Sciatic nerve (tissue), 2 donors: Measurements from ENCODE around the gene MTMR3. TPM values are rescaled to one million over a fixed set of nuclear protein-coding genes. Genes with fewer than 3 reads are reported as not detected.
"Not testable (repeated sequence)": the region's sequence is repeated elsewhere in the genome, so short reads cannot be mapped to it uniquely, and the experiment has no call there.

ENCODE experiments used
- ATAC-seq: fragments of 200-7000 bp; cut with Tn5 transposase; one replicate; pipeline ENCODE4 v1.9.1; 2020; ENCODE audit warnings: mild to moderate bottlenecking, moderate library complexity
- DNase-seq: peaks from one replicate; pipeline ENCODE4 v3.0.0-alpha.2; 2020; ENCODE audit warnings: low spot score
- intact Hi-C: fragments of 100-400 bp; cut with DNase I; formaldehyde crosslinking; loops from one replicate; pipeline ENCODE4 v1.14.2; 2022
- total RNA-seq: library from RNA; stranded (reverse); fragmentation: NEBNext Ultra II Directional; extraction: Animal tissue kit (Norgen Biotek cat#: 25700); gene quantifications from one replicate; pipeline ENCODE4 v1.2.1, GENCODE V29; 2021
- donor health status: DM: no; HTN: no; CAD: no.
- donor health status: DM: no; HTN: no; CAD: no.

Gene MTMR3
- 73.2 TPM for total RNA-seq

DNA sequence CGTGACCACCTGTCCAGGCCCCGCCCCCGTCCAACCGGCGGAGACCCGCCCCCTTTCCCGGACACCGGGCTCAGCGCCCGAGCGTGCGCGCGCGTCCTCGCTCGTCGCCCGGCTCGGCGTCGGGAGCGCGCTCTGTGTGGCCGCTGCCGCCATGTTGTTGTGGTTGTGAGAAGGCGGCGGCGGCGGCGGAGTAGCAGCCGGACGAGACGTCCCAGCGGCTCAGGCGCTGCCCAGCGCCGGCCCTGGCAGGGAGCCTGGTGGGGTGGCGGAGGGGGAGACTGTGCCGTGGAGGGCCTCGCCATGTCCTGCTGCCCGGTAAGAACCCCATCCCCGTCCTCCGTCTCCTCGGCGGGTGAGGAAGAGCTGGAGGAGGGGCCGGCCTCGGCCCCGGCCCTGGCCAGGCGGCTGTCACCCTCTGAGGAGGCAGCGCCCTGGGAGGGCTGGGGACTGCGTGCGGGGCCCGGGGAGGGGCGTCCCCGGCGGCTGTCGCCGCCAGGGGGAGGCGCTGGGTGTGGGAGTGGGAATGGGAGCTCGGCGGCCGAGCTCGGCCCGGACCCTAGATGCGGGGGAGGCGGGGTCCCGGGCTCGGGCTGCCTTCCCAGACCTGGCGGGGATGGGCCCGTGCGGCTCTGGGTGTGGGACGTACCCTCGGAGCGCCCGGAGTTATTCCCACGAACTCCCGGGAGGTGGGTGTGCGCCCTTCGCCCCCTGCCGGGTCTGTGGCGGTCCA is at the start of gene MTMR3:
TSS of gene MTMR3 (plus strand) at position 130 of the 730 bp plus-strand sequence. CDS start 87,886 bp downstream, outside the sequence.
- intact Hi-C loops, result no loop called here
- peak; percentile 98 for DNase-seq
- peak; percentile 93 for ATAC-seq

DNA sequence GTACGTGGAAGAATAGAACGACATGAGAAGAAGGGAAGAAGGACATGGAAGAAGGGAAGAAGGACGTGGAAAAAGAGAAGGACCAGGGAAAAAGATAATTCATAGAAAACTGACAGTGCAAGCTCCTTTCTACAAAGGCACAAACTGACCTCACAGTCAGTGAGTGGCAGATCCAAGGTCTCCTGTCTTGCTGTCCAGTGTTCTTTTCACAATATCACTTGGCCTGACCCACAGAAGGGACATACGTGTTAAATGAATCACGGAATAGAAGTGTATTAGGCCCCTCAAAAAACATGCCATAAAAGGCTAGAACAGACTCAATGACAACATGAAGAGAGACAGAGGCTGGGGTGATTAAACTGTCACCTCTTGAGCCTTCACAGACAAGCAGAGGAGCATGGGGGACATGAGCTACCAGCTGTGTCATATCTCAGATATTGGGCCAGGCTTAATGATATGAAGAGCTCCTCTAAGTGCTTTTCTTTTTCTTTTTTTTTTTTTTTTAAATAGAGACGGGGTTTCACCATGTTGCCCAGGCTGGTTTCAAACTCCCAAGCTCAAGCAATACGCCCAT is 49.5 kb upstream of the MTMR3 start:
- no peak for ATAC-seq
- no peak for DNase-seq
- intact Hi-C loops, result no loop called here

DNA sequence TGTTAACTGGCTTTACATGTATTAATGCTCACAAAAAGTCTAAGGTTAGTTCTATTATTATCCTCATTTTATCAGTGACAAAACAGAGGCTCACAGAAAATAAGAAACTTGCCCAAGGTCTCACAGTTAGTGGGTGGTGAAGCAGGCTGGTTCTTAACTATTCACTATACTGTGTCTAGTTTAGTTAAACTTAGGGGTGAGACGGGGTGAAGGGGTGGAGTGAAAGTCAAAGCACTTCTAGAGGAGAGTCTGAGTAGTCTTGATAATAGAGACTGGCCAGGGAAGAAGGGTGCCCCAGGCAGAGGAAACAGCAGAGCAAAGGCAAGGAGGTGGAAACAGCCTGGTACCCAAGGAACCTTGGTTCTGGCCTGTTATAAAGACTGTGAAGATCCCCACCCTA is 48.9 kb upstream of the MTMR3 start:
- no peak for ATAC-seq
- DNase-seq, result no peak
- intact Hi-C loops, result no loop called here

DNA sequence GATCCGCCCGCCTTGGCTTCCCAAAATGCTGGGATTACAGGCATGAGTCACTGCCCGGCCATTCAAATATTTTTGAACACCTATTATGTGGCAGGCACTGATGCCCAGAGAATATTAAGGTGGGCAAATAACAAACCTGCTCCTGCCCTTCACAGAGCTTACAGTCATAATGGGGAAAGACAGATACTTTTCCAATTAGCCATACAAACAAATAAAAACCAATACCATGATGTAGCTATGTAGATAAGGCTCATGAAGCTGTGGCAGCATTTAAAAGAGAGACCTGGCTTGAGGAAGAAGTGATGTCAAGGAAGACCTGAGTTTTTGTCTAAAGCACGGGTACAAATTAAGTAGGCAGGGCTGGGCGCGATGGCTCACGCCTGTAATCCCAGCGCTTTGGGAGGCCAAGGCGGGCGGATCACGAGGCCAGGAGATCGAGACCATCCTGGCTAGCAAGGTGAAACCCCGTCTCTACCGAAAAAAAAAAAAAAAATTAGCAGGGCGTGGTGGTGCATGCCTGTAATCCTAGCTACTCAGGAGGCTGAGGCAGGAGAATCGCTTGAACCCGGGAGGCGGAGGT is 46.1 kb upstream of the MTMR3 start:
- intact Hi-C loops, DNase-seq, ATAC-seq: not testable (repeated sequence)

DNA sequence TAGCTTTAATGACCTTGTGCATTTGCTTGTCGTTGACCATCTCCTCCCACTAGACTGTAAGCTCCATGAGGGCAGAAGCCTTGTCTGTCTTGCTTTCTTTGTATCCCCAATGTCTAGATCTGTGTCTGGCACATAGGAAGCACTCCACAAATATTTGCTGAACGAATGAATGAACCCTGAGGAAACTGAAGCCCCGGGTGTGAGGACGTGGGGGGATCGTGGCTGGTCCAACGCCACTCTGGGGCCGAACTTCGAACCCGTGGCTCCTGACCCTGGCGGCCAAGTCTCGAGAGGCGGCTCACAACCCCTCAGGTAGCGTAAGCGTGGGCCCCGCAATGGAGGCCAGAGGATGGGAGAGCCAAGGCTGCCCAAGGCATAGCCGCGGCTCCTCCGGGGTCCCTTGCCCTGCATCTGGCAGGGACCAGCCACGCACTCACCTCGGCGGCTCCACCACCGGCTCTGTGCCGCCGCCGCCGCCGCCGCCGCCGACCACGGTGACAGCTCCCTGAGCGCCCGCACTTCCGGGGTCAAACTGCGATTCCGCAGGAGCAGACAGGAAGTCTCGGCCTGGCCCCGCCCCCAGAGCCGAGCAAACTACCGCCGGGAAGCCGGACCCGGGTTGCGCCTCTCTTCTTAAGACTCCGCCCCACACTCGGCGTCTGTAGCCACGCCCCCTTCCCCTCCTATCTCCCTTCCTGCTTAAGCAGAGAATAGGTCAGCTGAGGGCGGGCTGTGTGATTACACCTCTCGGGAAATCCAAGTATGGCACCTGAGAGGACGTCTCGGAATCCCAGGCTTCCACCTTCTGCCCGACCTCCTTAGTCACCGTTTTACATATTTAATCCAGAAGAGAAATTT is 45.0 kb upstream of the MTMR3 start, which contains the start of gene ASCC2:
TSS of gene ASCC2 (minus strand) at position 534 of the 858 bp plus-strand sequence. CDS start 5,949 bp downstream, outside the sequence.
- peak; percentile 99 for DNase-seq
- ATAC-seq, result peak; percentile 100
- intact Hi-C loops, result no loop called here

DNA sequence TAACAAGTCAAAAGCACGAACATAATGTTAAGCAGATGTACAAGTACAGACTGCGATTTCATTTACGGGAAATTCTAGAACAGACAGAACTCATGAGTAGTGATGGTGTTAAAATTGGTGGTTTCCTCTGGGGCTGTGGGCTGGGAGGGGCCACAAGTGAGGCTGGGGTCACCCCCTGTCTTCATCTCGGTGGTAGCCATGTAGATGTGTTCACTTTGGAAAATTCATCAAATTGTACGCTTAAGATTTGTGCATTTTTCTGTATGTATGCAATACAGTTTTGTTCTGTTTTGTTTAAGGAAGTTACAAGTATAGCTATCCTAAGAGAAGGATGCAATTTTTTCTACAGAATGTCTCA is 44.4 kb upstream of the MTMR3 start:
- ATAC-seq, result peak; percentile 1
- no peak for DNase-seq
- intact Hi-C loops, result no loop called here

DNA sequence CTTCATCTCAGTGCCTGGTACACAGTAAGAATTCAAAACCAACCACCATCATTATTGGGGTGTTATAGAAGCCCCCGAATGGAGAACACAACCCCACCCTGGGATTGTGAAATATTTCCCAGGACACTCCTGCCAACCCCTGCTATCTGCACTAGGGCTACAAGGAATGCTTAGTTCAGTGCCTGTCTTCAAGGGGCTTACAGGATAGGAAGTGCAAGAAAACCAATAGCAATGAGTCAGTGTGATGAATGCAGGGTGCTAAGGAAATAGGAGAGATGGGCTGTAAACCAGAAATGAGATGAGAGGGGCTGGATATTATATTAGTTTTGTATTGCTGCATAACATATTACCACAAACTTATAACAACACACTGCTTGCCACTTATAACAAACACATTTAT is 43.9 kb upstream of the MTMR3 start:
- ATAC-seq (no peak), DNase-seq (no peak)
- intact Hi-C loops, result no loop called here

DNA sequence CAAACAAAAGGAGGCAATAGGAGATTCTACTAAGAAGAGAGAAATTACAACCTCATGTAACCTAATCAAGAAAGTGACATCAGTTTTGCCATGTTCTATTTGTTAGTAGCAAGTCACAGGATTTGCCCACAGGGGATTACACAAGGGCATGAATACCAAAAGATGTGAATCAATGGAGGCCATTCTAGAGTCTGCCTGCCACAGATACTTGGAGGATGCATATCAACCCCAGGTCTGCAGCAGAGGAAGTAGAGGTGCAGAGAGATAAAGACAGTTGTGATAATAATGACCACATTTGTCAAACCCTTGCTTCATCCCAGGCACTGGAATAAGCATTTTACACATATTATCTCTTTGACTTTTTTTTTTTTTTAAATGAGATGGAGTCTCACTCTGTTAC is 42.5 kb upstream of the MTMR3 start:
- intact Hi-C loops, result no loop called here
- ATAC-seq (no peak), DNase-seq (no peak)

DNA sequence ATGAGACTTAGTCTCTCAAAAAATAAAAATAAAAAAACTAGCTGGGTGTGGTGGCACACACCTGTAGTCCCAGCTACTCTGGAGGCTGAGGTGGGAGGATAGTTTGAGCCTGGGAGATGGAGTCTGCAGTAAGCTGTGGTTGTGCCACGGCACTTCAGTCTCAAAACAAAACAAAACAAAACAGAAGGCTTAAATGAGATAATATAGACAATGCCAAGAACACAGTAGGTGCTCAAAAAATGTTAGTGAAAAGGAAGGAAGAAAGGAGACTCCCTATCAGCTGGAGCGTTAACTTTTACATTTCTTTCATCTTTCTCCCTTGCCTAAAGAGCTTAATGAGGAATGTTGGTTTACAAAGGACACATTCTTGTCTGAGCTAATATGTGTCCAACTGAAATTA is 40.8 kb upstream of the MTMR3 start:
- DNase-seq, result no peak
- intact Hi-C loops, result no loop called here
- ATAC-seq, result no peak

DNA sequence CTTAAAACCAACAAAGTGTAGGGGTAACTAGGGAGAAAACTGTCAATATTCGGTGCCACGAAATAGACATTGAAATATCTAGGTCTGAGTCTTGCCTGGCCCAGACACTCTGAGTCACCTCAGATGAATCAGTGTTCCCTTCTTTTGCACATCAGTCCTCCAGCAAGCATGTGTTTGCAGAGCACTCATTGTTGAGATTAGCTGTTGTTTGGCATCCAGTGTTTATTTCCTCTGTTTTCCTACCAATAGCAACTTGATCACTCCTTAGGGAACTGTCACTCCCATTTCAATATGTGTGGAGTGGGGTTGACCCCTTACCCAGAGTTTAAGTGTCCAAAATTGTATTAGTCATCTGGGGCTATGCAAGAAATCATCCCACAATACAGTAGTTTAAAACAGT is 40.2 kb upstream of the MTMR3 start:
- ATAC-seq (peak; percentile 13), DNase-seq (no peak)
- intact Hi-C loops, result no loop called here

DNA sequence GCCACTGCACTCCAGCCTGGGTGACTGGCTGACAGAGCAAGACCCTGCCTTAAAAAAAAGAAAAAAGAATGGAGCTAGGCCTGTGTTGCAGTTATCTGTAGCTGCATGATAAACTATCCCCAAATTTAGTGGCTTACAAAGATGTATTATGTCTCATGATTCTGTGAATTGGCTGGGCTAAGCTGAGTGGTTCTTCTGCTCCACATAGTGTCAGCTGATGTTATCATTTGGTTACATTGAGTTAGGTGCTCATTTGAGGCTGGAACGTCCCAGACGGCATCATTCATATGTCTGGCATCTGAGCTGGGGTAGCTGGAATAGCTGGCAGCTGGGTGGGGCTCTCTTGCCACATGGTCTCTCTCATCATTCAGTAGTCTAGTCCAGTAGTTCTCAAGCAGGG is 36.7 kb upstream of the MTMR3 start:
- DNase-seq (no peak), ATAC-seq (no peak)
- intact Hi-C loops, result no loop called here

DNA sequence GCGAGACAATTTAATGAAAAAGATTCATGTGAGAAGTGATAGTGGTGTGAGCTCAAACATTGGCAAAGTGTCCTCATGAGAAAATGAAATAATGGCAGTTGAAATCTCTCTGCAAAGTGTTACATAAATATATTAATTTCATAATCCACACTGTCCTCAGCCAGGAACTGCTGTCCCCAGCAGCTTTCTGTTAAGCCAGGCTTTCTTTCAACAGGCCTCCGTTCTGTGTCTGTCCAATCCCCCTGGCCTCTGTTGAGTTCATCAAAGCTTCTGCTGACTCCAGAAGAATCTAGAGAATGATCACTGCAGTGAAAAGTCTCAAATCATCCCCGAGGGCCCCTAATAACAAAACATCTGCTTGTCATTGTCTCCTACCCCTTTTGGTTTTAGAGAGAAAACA is 34.9 kb upstream of the MTMR3 start:
- intact Hi-C loops, result no loop called here
- DNase-seq (no peak), ATAC-seq (peak; percentile 76)

DNA sequence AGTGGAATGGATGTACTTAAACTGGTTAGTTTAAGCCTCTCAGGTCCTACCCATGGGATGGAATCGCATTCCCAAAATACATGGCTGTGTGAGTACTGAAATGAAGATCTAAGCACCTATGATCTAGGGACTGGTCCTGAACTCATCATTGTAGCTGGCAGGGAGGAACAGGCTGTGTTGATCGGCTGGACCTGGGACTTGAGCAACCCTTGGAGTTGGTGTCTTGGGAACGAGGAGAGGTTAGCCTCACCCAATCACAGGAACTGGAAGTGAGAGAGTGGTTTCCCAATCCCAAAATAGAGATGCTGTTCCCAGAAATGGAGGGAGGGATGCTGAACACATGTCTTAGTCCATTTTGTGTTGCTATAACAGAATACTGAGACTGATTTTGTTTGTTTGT is 28.5 kb upstream of the MTMR3 start:
- DNase-seq (no peak), ATAC-seq (peak; percentile 62)
- intact Hi-C loops, result no loop called here

DNA sequence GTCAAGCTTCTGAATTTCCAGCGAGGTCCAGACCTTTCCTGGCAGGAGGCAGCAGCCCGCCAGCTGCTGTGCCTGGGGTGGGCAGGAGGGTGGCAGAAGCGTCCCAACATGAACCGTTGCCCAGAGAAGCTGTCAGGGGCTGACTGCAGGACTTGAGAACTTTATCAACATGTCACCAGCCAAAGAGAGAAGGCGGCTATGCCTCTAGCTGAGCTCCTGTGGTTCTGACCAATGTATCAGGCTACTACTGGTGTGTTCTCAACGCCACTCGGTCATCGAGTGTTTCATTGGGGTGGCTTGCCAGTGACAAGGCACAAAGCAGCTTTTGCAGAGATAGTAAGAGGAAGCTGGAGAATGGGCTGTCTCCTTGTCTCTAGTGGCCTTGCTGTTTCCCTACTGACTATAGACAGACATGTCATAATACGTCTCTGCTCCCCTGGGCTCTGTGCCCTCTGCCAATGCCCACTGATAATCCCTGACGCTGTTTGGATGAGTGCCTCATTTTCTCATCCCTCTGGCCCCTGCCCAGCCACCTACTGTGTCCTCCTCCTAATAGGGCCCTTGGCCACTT is 27.3 kb upstream of the MTMR3 start:
- intact Hi-C loops, result no loop called here
- DNase-seq, result no peak
- ATAC-seq, result no peak

DNA sequence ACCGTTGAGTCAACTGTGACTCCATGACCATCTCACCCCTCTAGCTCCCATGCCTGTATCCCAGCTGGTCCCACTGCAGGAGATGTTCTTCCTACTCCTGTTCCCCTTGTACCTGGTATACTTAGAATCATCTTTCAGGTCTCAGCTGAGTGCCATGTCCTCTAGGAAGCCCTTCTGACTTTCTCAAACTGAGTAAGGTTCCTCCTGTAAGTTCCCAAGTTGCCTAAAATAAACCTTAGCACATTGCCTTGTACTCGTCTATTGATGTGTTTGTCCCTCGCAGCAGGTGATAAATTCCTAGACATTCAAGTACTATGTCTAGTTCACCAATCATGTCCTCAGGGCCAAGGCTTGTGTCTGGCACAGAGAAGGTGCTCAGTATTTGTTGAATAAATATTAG is 26.5 kb upstream of the MTMR3 start:
- ATAC-seq, result no peak
- no peak for DNase-seq
- intact Hi-C loops, result no loop called here

DNA sequence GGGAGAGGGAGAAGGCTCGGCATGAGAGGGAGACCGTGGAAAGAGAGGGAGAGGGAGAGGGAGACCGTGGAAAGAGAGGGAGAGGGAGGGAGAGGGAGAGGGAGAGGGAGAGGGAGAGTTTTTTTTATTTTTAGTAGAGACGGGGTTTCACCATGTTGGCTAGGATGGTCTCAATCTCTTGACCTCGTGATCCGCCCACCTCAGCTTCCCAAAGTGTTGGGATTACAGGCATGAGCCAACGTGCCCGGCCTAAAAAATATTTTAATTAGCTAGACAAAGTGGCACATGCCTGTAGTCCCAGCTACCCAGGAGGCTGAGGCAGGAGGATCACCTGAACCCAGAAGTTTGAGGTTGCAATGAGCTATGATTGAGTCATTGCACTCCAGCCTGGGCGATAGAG is 23.9 kb upstream of the MTMR3 start:
- ATAC-seq, result not testable (repeated sequence)

DNA sequence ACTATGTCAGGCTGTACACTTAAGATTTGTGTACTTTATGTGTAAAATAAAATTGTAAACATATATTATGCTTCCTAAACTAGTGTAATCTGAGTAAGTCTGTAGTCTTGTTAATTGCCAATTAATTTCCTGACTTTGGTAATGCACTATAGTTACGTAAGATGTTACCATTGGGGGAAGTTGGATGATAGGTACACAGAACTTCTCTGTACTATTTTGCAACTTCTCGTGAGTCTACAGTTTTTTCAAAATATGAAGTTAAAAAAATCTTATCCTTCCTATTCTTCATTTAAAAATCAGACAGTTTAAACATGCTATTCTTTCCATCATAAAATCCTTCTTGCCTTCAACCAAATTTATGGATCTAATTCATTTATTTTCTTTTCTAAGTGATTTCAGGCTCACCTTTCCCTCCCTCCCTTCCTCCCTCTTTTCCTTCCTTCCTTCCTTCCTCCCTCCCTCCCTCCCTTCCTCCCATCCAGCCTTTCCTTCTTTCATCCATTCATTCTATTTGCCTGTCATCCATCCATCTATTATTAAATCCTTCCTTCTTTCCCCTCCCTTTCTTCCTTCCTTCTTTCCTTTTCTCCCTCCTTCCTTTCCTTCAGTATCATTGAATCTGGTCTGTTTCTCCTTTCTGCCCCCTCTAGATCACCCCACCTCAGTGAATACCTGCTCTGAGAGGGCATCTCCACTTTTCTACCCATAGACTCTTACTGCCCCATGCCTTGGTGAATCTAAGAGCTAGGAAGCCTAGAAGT is 22.8 kb upstream of the MTMR3 start:
- no peak for ATAC-seq
- DNase-seq, result no peak
- intact Hi-C loops, result no loop called here

More for the DNA sequence above, 23.9 kb upstream of the MTMR3 start:
- not testable (repeated sequence) for DNase-seq
- intact Hi-C loops, result loop anchor here (2.0 kb wide), 1 partner anchor 48 kb away; no protein-coding TSS in a partner anchor

DNA sequence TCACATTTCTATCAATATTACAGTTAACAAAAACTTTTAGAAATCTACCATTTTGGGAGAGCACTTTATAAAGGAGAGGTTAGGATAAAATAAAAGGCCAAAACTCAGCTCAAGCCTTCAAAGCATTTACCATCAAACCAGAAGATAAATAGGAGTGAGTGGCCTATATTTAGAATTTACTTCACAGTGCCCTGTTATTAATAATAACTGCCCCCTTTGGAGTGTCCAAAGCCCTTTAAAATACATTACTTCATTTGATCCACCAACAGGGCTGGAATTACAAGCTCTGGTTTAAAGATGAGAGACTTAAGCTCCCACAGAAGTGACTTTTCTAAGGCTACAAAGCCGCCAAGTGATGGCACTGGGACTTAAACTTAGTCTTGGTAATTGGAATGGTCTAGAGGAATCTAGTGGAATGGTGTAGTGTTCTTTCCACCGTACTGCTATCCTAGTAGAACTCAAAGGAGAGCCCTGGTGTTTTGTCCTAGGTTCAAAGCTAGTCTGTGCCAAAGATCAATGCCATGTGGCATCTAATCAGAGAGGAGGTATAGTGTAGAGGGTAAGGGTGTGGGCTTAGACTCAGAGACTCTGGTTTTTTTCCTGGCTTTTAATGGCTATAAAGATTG is 21.2 kb upstream of the MTMR3 start:
- ATAC-seq (no peak), DNase-seq (no peak)
- intact Hi-C loops, result loop anchor here (1.0 kb wide), 1 partner anchor 32 kb away; no protein-coding TSS in a partner anchor
